Airway epithelial cell (primary cell): ENCODE results near the gene HSPA4. TPM values are rescaled to one million over a fixed set of nuclear protein-coding genes. Genes with fewer than 3 reads are reported as not detected.

Source experiments
- total RNA-seq: library from RNA; depleted of rRNA; stranded (reverse); fragments of >200 nt; gene quantifications from 2 replicates; pipeline ENCODE4 v1.2.3, GENCODE V29; 2015

The HSPA4 gene
- 119 and 122 TPM in 2 replicates for total RNA-seq

DNA sequence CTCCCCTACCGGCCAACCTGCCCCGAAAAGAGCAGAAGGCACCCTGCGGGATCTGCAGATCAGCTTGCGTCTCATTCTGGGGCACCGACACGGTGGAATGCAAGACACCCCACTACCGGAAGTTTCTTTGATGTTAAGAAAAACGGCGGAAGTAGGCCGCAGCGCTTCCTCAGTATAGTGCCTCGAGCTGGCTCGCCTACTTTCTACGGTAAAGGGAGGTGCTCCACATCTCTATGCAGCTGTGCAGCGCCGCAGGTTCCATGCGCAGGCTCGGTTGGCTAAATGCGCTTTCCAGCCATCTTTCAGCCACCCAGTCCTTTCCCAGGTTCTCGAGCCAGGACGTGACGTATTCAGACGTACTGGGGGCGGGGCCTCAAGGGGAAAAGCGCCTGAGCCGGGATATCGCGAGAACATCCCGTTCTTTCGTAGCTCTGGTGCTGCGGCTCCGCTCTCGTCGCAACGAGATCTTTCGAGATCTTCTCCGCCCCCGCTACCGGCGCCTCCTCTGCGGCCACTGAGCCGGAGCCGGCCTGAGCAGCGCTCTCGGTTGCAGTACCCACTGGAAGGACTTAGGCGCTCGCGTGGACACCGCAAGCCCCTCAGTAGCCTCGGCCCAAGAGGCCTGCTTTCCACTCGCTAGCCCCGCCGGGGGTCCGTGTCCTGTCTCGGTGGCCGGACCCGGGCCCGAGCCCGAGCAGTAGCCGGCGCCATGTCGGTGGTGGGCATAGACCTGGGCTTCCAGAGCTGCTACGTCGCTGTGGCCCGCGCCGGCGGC, at the start of gene HSPA4:
TSS of gene HSPA4 (plus strand) at position 472 of the 775 bp plus-strand sequence. CDS start at position 710, 238 bp downstream.

DNA sequence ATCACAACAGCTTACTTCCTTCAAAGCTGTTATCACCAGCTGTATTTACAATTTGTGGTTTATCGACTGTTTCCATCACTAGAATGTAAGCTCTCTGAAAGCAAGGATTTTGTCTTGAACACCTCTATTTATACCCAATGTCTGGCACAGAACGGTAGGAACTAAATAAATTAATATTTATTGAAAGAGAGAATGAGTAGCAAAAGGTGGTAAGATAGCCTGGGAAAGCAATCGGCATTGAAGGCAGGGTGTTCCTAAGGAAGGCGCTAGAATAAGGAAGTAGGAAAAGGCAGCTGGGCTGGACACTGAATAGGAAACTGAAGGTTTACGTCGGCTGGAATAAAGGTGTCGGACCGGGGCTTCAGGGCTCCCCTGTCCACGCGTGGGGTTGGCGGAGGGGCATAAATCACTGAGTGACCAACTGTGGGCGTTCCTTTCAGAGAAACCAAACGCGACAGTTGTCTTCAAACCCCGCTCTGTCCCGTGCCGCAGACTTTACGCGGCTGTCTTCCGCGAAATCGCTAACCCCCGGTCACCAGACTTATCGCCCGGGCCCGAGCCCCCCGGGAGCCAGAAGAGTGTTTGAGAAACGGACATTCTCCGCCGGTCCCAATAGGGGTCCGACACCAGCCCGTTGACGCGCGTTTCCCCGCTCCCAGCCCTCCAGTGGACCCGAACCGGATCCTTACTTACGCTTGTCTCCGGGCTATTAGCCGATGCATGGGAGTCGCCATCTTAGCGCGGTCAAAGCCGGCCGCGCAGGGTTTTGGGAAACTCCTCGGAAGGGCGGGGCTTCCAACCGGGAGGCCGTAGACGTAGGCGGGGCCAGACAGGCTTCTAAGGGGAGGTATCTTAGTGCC, 25.8 kb upstream of the HSPA4 start, which contains the start of gene ZCCHC10:
TSS of gene ZCCHC10 (minus strand) at position 746 of the 860 bp plus-strand sequence. CDS start at position 734, 12 bp downstream.

Other genes starting within 250 kb of the HSPA4 start
- gene SOWAHA, start 238.7 kb upstream of the HSPA4 start, total RNA-seq = 0.14 and 0.28 TPM in 2 replicates
- gene SHROOM1, start 221.4 kb upstream of the HSPA4 start, total RNA-seq = 2.4 and 3.7 TPM in 2 replicates
- gene GDF9, start 185.5 kb upstream of the HSPA4 start, total RNA-seq = 0.14 TPM in 1 of 2 replicates, not detected in the other
- 288 and 334 TPM in 2 replicates for gene UQCRQ, start 185.4 kb upstream of the HSPA4 start, total RNA-seq
- gene LEAP2, start 178.3 kb upstream of the HSPA4 start, total RNA-seq = 0.49 TPM in 1 of 2 replicates, not detected in the other
- gene AFF4, start 88.4 kb upstream of the HSPA4 start, total RNA-seq = 22.2 and 38.1 TPM in 2 replicates
- gene ZCCHC10, start 25.5 kb upstream of the HSPA4 start, total RNA-seq = 12.5 and 37.9 TPM in 2 replicates